T-helper 2 cell treated with Interferon-gamma antibody and Interleukin-4, amounts not matched to agents 5 μg/mL and 100 μg/mL, for 36 hours (primary cell): ENCODE results near the gene MAN2A1.

ENCODE experiments used
- DNase-seq: peaks from one replicate; pipeline ENCODE4 v3.0.0; 2021; ENCODE audit warnings: low spot score
- H3K27ac Mint-ChIP-seq: one replicate; pipeline ENCODE4 v1.8.0; 2021; ENCODE audit warnings: mild to moderate bottlenecking, mixed read lengths
- H3K27me3 Mint-ChIP-seq: one replicate; pipeline ENCODE4 v1.8.0; 2021; ENCODE audit warnings: low read depth, mixed read lengths
- H3K36me3 Mint-ChIP-seq: one replicate; pipeline ENCODE4 v1.8.0; 2021; ENCODE audit warnings: low read depth, mixed read lengths
- H3K4me1 Mint-ChIP-seq: one replicate; pipeline ENCODE4 v1.8.0; 2021; ENCODE audit warnings: low read depth, mixed read lengths
- H3K4me3 Mint-ChIP-seq: one replicate; pipeline ENCODE4 v1.8.0; 2022; ENCODE audit warnings: mild to moderate bottlenecking, moderate library complexity, mixed read lengths
- H3K9me3 Mint-ChIP-seq: one replicate; pipeline ENCODE4 v1.8.0; 2021; ENCODE audit warnings: mixed read lengths

The MAN2A1 gene

DNA sequence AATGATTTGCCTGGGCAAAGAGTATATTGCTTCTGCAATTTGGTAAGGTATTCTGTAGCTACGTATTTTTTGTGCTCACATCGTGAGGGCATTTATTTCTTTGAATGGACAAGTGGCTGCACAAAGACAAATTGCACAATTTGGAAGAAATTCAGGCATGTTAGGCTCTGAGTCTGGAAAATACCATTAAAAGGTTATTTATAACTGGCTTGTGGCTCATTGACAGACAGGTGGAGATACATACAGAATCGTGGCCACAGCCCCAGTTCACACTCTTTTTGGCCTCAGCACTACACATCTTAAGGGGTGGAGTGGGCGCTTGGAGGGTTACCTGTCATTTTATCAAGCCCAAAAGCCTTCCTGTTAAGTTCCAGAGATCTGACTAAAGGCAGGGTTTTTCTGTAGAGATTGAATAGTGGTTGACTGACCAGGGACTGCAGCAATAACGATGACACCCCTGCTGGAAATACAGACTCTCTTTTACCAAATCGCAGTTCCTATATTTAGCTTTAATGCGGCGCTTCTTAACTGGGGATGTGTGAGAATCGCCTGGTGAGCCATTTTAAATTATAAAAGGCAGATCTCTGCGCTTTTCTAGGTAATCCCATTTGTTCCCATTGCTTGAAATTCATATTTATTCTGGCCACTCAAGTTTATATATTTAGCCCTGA lies 14.7 kb downstream of the MAN2A1 start:
- DNase-seq: no peak
- Mint-ChIP-seq H3K27ac (no peak overlapping the region), H3K4me3 (no peak overlapping the region), H3K36me3 (peaks cover 11% of the 10 kb centered on the region), H3K4me1 (peaks cover 16% of the 10 kb centered on the region), H3K9me3 (no peaks in the 10 kb centered on the region), H3K27me3 (no peaks in the 10 kb centered on the region)

GRCh38 chr5:109705596-109705995 lies 15.9 kb downstream of the MAN2A1 start:
- Mint-ChIP-seq H3K4me3 (no peak overlapping the region), H3K27me3 (no peaks in the 10 kb centered on the region), H3K9me3 (no peaks in the 10 kb centered on the region), H3K36me3 (peaks cover 7% of the 10 kb centered on the region), H3K27ac (no peak overlapping the region), H3K4me1 (peaks cover 13% of the 10 kb centered on the region)
- no peak for DNase-seq

- DNase-seq: no peak
- no peak overlapping the region for H3K27ac Mint-ChIP-seq
- peaks cover 7% of the 10 kb centered on the region for H3K36me3 Mint-ChIP-seq
- H3K4me3 Mint-ChIP-seq: no peak overlapping the region
- no peaks in the 10 kb centered on the region for H3K9me3 Mint-ChIP-seq
- peaks cover 14% of the 10 kb centered on the region for H3K4me1 Mint-ChIP-seq
- no peaks in the 10 kb centered on the region for H3K27me3 Mint-ChIP-seq
Observed at GRCh38 chr5:109706095-109706494, 16.4 kb downstream of the MAN2A1 start.

GRCh38 chr5:109707531-109707930 lies 17.8 kb downstream of the MAN2A1 start:
- Mint-ChIP-seq H3K4me3 (no peak overlapping the region), H3K27ac (no peak overlapping the region), H3K4me1 (peaks cover 16% of the 10 kb centered on the region), H3K27me3 (no peaks in the 10 kb centered on the region), H3K36me3 (peaks cover 6% of the 10 kb centered on the region), H3K9me3 (no peaks in the 10 kb centered on the region)
- no peak for DNase-seq

- no peaks in the 10 kb centered on the region for H3K9me3 Mint-ChIP-seq
- peaks cover 18% of the 10 kb centered on the region for H3K4me1 Mint-ChIP-seq
- H3K4me3 Mint-ChIP-seq: no peak overlapping the region
- no peak for DNase-seq
- H3K36me3 Mint-ChIP-seq: peaks cover 8% of the 10 kb centered on the region
- no peaks in the 10 kb centered on the region for H3K27me3 Mint-ChIP-seq
- no peak overlapping the region for H3K27ac Mint-ChIP-seq
Observed at GRCh38 chr5:109708813-109709212, 19.1 kb downstream of the MAN2A1 start.

DNA sequence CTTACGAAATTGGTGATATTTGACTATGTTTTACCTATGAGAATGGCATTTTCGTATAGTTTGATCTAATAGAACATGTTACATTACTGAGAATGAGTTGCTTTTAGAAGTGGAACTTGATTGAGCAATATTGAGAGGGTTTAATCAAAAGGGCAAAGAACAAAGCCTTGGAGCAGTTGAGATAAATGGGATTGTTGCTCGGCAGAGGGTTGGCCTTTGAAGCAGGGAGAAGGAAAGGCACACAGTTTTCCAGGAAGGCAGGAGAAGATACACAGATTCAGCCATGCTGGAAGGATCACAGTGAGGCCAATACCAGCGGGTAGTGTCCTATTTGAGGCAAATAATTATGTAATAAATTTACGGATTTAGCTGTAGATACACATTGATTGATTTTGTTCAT lies 19.5 kb downstream of the MAN2A1 start:
- no peak overlapping the region for H3K4me3 Mint-ChIP-seq
- H3K27ac Mint-ChIP-seq: no peak overlapping the region
- H3K4me1 Mint-ChIP-seq: peaks cover 18% of the 10 kb centered on the region

GRCh38 chr5:109711673-109712072 lies 21.9 kb downstream of the MAN2A1 start:
- Mint-ChIP-seq H3K36me3 (peaks cover 17% of the 10 kb centered on the region), H3K27me3 (no peaks in the 10 kb centered on the region), H3K9me3 (no peaks in the 10 kb centered on the region), H3K4me3 (no peak overlapping the region), H3K27ac (no peak overlapping the region), H3K4me1 (peaks cover 12% of the 10 kb centered on the region)
- DNase-seq: no peak

More for the DNA sequence above, 19.5 kb downstream of the MAN2A1 start:
- H3K27me3 Mint-ChIP-seq: no peaks in the 10 kb centered on the region
- peaks cover 8% of the 10 kb centered on the region for H3K36me3 Mint-ChIP-seq
- DNase-seq: no peak
- no peaks in the 10 kb centered on the region for H3K9me3 Mint-ChIP-seq

DNA sequence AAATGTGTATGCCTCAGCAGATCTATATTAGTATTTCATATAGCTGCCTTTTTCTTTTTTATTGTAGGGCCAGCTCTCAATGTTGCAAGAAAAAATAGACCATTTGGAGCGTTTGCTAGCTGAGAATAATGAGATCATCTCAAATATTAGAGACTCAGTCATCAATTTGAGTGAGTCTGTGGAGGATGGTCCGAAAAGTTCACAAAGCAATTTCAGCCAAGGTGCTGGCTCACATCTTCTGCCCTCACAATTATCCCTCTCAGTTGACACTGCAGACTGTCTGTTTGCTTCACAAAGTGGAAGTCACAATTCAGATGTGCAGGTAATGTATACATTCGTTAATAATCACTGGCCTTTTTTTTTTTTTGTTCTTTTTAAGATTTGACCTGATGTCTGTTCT lies 23.7 kb downstream of the MAN2A1 start:
- Mint-ChIP-seq H3K27ac (no peak overlapping the region), H3K4me1 (peaks cover 12% of the 10 kb centered on the region), H3K27me3 (no peaks in the 10 kb centered on the region), H3K9me3 (no peaks in the 10 kb centered on the region), H3K4me3 (no peak overlapping the region), H3K36me3 (peaks cover 24% of the 10 kb centered on the region)
- DNase-seq: no peak

- H3K4me1 Mint-ChIP-seq: peaks cover 12% of the 10 kb centered on the region
- no peaks in the 10 kb centered on the region for H3K9me3 Mint-ChIP-seq
- H3K36me3 Mint-ChIP-seq: peaks cover 26% of the 10 kb centered on the region
- H3K27ac Mint-ChIP-seq: no peak overlapping the region
- no peak for DNase-seq
- no peak overlapping the region for H3K4me3 Mint-ChIP-seq
- H3K27me3 Mint-ChIP-seq: no peaks in the 10 kb centered on the region
Observed at GRCh38 chr5:109714592-109714991, 24.9 kb downstream of the MAN2A1 start.

DNA sequence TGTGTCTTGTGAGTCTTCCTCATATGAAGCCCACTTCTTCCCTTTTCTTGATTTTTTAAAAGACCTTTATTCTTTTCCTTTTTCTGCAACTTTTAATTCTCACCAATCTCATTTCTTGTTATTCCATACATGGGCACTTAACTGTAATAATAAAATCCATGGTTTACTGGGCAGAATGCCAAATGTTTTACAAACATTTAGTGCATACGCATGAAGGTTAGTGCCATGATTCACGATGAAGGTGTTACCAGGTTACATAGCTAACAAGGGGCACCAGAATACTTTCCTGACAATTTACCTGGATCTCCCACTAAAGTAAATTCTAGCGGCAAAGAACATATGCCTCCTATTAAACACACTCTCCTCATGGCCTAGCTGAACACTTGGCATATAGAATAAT lies 28.5 kb downstream of the MAN2A1 start:
- no peak overlapping the region for H3K4me3 Mint-ChIP-seq
- no peak overlapping the region for H3K27ac Mint-ChIP-seq

GRCh38 chr5:109718632-109719031 lies 28.9 kb downstream of the MAN2A1 start:
- no peaks in the 10 kb centered on the region for H3K9me3 Mint-ChIP-seq
- H3K4me3 Mint-ChIP-seq: no peak overlapping the region
- DNase-seq: no peak
- no peaks in the 10 kb centered on the region for H3K27me3 Mint-ChIP-seq
- H3K4me1 Mint-ChIP-seq: peaks cover 1% of the 10 kb centered on the region
- peaks cover 30% of the 10 kb centered on the region for H3K36me3 Mint-ChIP-seq
- H3K27ac Mint-ChIP-seq: no peak overlapping the region

More for the DNA sequence above, 28.5 kb downstream of the MAN2A1 start:
- H3K9me3 Mint-ChIP-seq: no peaks in the 10 kb centered on the region
- no peaks in the 10 kb centered on the region for H3K27me3 Mint-ChIP-seq
- peaks cover 3% of the 10 kb centered on the region for H3K4me1 Mint-ChIP-seq
- peaks cover 31% of the 10 kb centered on the region for H3K36me3 Mint-ChIP-seq
- no peak for DNase-seq

DNA sequence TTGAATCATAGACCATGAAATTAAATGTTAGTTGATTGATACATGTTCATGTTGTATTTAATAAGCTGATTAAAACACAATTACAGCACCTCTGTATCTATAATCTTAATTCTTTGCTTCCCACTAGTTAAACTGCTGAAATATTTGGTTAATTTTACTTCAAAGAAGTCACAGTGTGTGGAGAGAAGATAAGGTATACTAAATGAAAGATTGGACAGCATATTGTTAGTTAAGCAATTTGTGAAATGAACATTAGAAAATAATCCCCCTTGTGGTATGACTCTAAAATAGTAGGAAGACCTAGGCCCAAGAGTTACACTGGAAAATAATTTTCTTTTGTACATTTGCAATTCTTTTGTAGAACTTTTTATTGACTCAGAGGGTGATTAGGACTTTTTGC lies 30.3 kb downstream of the MAN2A1 start:
- H3K27ac Mint-ChIP-seq: no peak overlapping the region
- DNase-seq: no peak
- no peaks in the 10 kb centered on the region for H3K9me3 Mint-ChIP-seq
- no peaks in the 10 kb centered on the region for H3K27me3 Mint-ChIP-seq
- no peaks in the 10 kb centered on the region for H3K4me1 Mint-ChIP-seq
- no peak overlapping the region for H3K4me3 Mint-ChIP-seq
- H3K36me3 Mint-ChIP-seq: peaks cover 22% of the 10 kb centered on the region

DNA sequence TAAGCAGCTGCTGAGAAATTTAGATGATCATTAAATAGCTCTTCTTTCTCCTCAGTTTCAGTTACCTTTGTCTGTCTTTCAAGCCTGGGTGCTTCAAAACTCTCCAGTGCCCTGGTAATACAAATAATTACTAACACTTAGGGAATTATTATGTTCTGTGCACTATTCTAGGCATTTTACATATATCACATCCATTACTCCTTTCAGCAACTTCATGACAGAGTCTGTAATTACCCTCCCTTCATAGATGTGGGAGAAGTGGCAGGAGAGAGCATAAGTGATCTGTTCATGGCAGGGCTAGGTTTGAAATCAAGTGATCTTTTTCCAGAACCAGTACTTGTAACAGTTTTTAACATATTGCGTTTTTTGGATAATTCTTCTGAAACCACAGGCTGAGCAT lies 32.0 kb downstream of the MAN2A1 start:
- no peak overlapping the region for H3K27ac Mint-ChIP-seq
- H3K4me1 Mint-ChIP-seq: no peaks in the 10 kb centered on the region
- H3K27me3 Mint-ChIP-seq: no peaks in the 10 kb centered on the region
- H3K9me3 Mint-ChIP-seq: no peaks in the 10 kb centered on the region
- peaks cover 17% of the 10 kb centered on the region for H3K36me3 Mint-ChIP-seq
- H3K4me3 Mint-ChIP-seq: no peak overlapping the region
- no peak for DNase-seq

DNA sequence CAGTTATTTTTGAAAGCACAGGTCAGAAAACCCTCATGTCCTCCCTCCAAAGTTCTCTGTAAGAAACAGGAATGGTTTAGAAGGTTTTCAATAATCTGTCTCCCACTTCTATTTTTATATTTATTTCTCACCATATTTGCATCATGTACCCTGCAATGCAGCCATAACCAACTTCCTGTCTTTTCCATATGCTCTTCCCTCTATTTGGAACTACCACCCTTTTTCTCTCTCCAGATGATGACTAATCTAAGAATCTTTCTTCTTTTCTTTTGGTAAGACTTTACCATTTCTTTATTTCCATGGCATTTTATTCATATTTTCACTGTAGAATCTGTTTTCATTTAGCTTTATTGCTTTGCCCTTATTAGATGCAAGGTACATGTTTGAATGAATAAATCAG lies 33.9 kb downstream of the MAN2A1 start:
- H3K36me3 Mint-ChIP-seq: peaks cover 11% of the 10 kb centered on the region
- H3K9me3 Mint-ChIP-seq: no peaks in the 10 kb centered on the region
- no peaks in the 10 kb centered on the region for H3K27me3 Mint-ChIP-seq
- H3K4me3 Mint-ChIP-seq: no peak overlapping the region
- H3K4me1 Mint-ChIP-seq: no peaks in the 10 kb centered on the region
- no peak for DNase-seq
- H3K27ac Mint-ChIP-seq: no peak overlapping the region

- Mint-ChIP-seq H3K27ac (no peak overlapping the region), H3K36me3 (peaks cover 11% of the 10 kb centered on the region), H3K4me3 (no peak overlapping the region), H3K27me3 (no peaks in the 10 kb centered on the region), H3K9me3 (no peaks in the 10 kb centered on the region), H3K4me1 (no peaks in the 10 kb centered on the region)
- no peak for DNase-seq
Observed at GRCh38 chr5:109725135-109725534, 35.4 kb downstream of the MAN2A1 start.
